Uterus (tissue), 4 donors: ENCODE data around the gene TMEM80. TPM values are rescaled to one million over a fixed set of nuclear protein-coding genes. Genes with fewer than 3 reads are reported as not detected.

Experiments used
- DNase-seq, 2 donors: peaks; one replicate each; pipeline ENCODE4 v3.0.0-alpha.2; 2019 to 2020
- H3K27ac ChIP-seq, 2 donors: fragments of 200-600 bp; sonication (generic); 1 replicate in 1 of 2; 2 replicates in 1 of 2; pipeline ENCODE4 v1.5.1; 2016 to 2018
- H3K27me3 ChIP-seq, 2 donors: fragments of 200-600 bp; sonication (generic); one replicate each; pipeline ENCODE4 v1.5.1; 2018 to 2019; ENCODE audit warnings: control low read depth in 1 of 2
- H3K36me3 ChIP-seq, 2 donors: fragments of 200-600 bp; sonication (generic); one replicate each; pipeline ENCODE4 v1.5.1; 2019; ENCODE audit warnings: control low read depth in 1 of 2
- H3K4me1 ChIP-seq, 2 donors: fragments of 200-600 bp; sonication (generic); one replicate each; pipeline ENCODE4 v1.5.1; 2018 to 2019; ENCODE audit warnings: control low read depth in 1 of 2
- H3K4me3 ChIP-seq, 2 donors: fragments of 200-600 bp; sonication (generic); 1 replicate in 1 of 2; 2 replicates in 1 of 2; pipeline ENCODE4 v1.5.1; 2018 to 2019; ENCODE audit warnings: mild to moderate bottlenecking in 1 of 2
- H3K9me3 ChIP-seq, 2 donors: fragments of 200-600 bp; sonication (generic); one replicate each; pipeline ENCODE4 v1.5.1; 2019; ENCODE audit warnings: control low read depth in 1 of 2
- CTCF ChIP-seq, 4 experiments: fragments of 200-600 bp in 2 of 4; fragments of 450-650 bp in 2 of 4; sonication (generic) in 2 of 4; IDR thresholded peaks; one replicate each; pipeline ENCODE4 v1.5.1; 2016 to 2019; ENCODE audit warnings: antibody characterized with exemption in 4 of 4, mild to moderate bottlenecking in 2 of 4, moderate library complexity in 1 of 4
- POLR2A ChIP-seq, 2 donors: fragments of 450-650 bp; IDR thresholded peaks; one replicate each; pipeline ENCODE4 v1.6.1; 2016; ENCODE audit warnings: antibody characterized with exemption in 2 of 2, mild to moderate bottlenecking in 1 of 2, moderate library complexity in 1 of 2
- intact Hi-C: fragments of 100-400 bp; cut with DNase I; formaldehyde crosslinking; loops from one replicate; pipeline ENCODE4 v1.15.1; 2023; ENCODE audit warnings: low total_unique reads
- total RNA-seq, 4 donors: library from RNA; depleted of rRNA in 3 of 4; stranded (reverse); fragments of >200 nt in 3 of 4; gene quantifications; one replicate each; pipeline versions ENCODE4 v1.1.0 to v1.2.4, GENCODE V29; 2014 to 2023
- donor health status: DM: yes; HTN: yes; CAD: no.

The TMEM80 gene
- total RNA-seq, 4 donors from 2014 or later = 2.6 to 35.3 (median 8.1) TPM

- Histone ChIP-seq H3K4me3 (no peak overlapping the region), H3K4me1 (no peaks in the 10 kb centered on the region), H3K27me3 (no peaks in the 10 kb centered on the region), H3K9me3 (no peaks in the 10 kb centered on the region), H3K27ac (no peak overlapping the region), H3K36me3 (no peaks in the 10 kb centered on the region)
- TF ChIP-seq POLR2A (IDR thresholded peaks at IDR 0.05) = no peak
- no peak for TF ChIP-seq CTCF (IDR thresholded peaks at IDR 0.05)
- DNase-seq = no peak
- intact Hi-C loops = no loop called here
These were observed 46.5 kb downstream of the TMEM80 start for GRCh38 chr11:742156-742546.

GRCh38 chr11:742571-743201, 47.1 kb downstream of the TMEM80 start:
- no peak overlapping the region for H3K4me3 ChIP-seq
- no peaks in the 10 kb centered on the region for H3K9me3 ChIP-seq
- H3K4me1 ChIP-seq = no peaks in the 10 kb centered on the region
- TF ChIP-seq POLR2A (IDR thresholded peaks at IDR 0.05) (no peak), CTCF (IDR thresholded peaks at IDR 0.05) (no peak)
- DNase-seq = no peak
- intact Hi-C loops = no loop called here
- no peaks in the 10 kb centered on the region for H3K27me3 ChIP-seq
- no peaks in the 10 kb centered on the region for H3K36me3 ChIP-seq
- no peak overlapping the region for H3K27ac ChIP-seq

- Histone ChIP-seq H3K4me1 (no peaks in the 10 kb centered on the region), H3K36me3 (no peaks in the 10 kb centered on the region), H3K27me3 (no peaks in the 10 kb centered on the region), H3K9me3 (no peaks in the 10 kb centered on the region), H3K27ac (no peak overlapping the region), H3K4me3 (no peak overlapping the region)
- intact Hi-C loops = no loop called here
- TF ChIP-seq POLR2A (IDR thresholded peaks at IDR 0.05) (no peak), CTCF (IDR thresholded peaks at IDR 0.05) (no peak)
- DNase-seq = no peak
These were observed 49.8 kb downstream of the TMEM80 start for GRCh38 chr11:745428-745827.

DNA sequence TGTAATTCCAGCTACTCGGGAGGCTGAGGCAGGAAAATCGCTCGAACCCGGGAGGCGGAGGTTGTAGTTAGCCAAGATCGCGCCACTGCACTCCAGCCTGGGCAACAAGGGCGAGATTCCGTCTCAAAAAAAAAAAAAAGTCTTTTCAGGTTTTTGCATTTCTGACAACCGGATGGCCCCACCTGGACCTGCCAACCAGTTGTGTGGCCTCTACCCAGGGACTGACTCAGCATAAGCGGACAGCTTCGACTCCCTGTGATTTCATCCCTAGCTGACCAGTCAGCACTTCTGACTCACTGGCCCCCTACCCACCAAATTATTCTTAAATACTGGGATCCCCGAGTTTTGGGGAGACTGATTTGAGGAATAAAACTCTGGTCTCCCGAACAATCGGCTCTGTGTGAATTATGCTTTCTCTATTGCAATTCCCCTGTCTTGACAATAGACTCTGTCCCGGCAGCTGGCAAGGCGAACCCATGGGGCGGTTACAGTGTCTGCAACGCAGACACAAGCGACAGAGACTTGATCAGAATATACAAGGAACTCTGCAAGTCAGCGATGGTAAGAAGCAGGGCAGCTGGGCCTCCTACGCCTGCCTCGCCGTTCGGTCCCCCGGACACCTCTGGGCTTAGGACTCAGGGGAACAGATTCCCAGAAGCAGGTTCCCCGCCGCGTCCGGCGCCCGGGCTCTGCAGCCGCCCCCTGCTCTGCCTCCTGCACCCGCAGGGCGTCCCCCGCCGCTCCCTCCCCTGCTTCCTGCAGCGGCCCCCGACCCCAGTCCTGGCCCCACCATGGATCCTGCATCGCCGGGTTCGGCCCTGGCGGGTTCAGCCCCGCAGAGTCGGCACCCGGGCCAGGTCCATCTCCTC, 50.9 kb downstream of the TMEM80 start:
- TF ChIP-seq CTCF (IDR thresholded peaks at IDR 0.05) (no peak), POLR2A (IDR thresholded peaks at IDR 0.05) (no peak)
- DNase-seq = no peak
- intact Hi-C loops = no loop called here
- Histone ChIP-seq H3K9me3 (no peaks in the 10 kb centered on the region), H3K27me3 (no peaks in the 10 kb centered on the region), H3K4me3 (peak overlapping the region; percentile 48 to 62), H3K36me3 (no peaks in the 10 kb centered on the region), H3K27ac (peak overlapping the region; percentile 47 to 74), H3K4me1 (no peaks in the 10 kb centered on the region)
